Immature natural killer cell (primary cell): ENCODE measurements around the gene TBR1. TPM values are rescaled to one million over a fixed set of nuclear protein-coding genes. Genes with fewer than 3 reads are reported as not detected.

ENCODE experiments used
- DNase-seq, 3 donors: peaks; one replicate each; pipeline ENCODE4 v3.0.0; 2022; ENCODE audit warnings: mixed read lengths in 1 of 3
- H3K27ac Mint-ChIP-seq, 6 donors: one replicate each; pipeline ENCODE4 v1.8.0; 2020; ENCODE audit warnings: mixed read lengths in 6 of 6, mild to moderate bottlenecking in 5 of 6, inconsistent platforms in 4 of 6, moderate library complexity in 3 of 6
- H3K27me3 Mint-ChIP-seq, 3 donors: one replicate each; pipeline ENCODE4 v1.8.0; 2020 to 2021; ENCODE audit warnings: low read depth in 3 of 3, mild to moderate bottlenecking in 3 of 3, mixed read lengths in 3 of 3, moderate library complexity in 3 of 3, inconsistent platforms in 1 of 3
- H3K36me3 Mint-ChIP-seq, 3 donors: one replicate each; pipeline ENCODE4 v1.8.0; 2020; ENCODE audit warnings: mixed read lengths in 3 of 3, inconsistent platforms in 2 of 3, mild to moderate bottlenecking in 2 of 3
- H3K4me1 Mint-ChIP-seq, 2 donors: one replicate each; pipeline ENCODE4 v1.8.0; 2020; ENCODE audit warnings: inconsistent platforms in 2 of 2, mild to moderate bottlenecking in 2 of 2, mixed read lengths in 2 of 2, moderate library complexity in 1 of 2
- H3K4me3 Mint-ChIP-seq, 5 donors: one replicate each; pipeline ENCODE4 v1.8.0; 2020; ENCODE audit warnings: mild to moderate bottlenecking in 5 of 5, mixed read lengths in 5 of 5, inconsistent platforms in 3 of 5, moderate library complexity in 3 of 5
- H3K9me3 Mint-ChIP-seq, 6 donors: one replicate each; pipeline ENCODE4 v1.8.0; 2020; ENCODE audit warnings: mild to moderate bottlenecking in 6 of 6, mixed read lengths in 6 of 6, inconsistent platforms in 4 of 6, moderate library complexity in 3 of 6
- polyA plus RNA-seq, 3 donors: library from polyadenylated mRNA; unstranded; fragments of 300-500 nt; fragmentation: Illumina TruSeq; gene quantifications; one replicate each; pipeline ENCODE4 v1.2.3, GENCODE V29; 2021

Gene TBR1
- polyA plus RNA-seq, 3 donors from 2014 or later, result not detected

GRCh38 chr2:161418275-161418714 is 2.2 kb downstream of the TBR1 start:
- peaks cover 27 to 67% of the 10 kb centered on the region in 2 donors for H3K4me1 Mint-ChIP-seq
- H3K27ac Mint-ChIP-seq, result no peak overlapping the region
- peaks cover 0 to 1% (median 0%) of the 10 kb centered on the region in 6 donors for H3K9me3 Mint-ChIP-seq
- H3K27me3 Mint-ChIP-seq, result peaks cover 34 to 54% (median 46%) of the 10 kb centered on the region in 3 donors
- no peak overlapping the region for H3K4me3 Mint-ChIP-seq
- H3K36me3 Mint-ChIP-seq, result no peaks in the 10 kb centered on the region
- no peak for DNase-seq

DNA sequence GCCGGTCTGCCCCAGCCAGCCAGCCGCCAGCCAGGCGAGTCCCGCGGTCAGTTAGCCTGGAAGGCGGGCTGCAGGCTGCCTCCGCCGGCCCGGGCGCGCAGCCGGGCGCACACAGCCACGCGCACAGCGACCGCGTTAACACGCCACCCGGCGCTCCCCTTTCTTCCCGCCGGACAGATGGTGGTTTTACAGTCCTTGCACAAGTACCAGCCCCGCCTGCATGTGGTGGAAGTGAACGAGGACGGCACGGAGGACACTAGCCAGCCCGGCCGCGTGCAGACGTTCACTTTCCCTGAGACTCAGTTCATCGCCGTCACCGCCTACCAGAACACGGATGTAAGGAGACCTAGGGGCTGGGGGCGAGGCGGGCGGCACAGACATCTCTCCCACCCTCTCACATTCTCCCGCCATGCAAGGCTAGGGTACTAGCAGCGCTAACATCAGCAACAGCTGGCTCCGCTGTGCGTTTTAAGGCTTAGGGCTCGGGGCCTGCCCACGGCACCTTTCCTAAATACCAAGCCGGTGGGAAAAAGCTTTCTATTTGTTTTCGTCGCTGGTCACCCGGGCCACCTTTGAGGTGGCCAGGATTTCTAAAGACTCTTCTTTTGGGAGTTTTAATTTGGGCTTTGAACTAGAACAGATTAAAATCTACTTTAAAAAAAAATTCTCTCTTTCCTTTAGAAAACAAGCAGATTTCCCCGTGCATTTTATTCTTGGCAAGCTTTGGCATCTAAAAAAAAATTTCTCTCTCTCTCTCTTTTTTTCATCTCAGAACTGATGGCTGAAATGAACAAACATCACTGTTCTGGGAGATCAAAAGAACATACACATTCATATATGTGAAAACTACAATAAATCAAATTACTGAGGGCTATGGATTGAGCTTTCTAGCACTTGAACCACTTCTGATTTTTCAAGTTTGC is 2.9 kb downstream of the TBR1 start:
- H3K9me3 Mint-ChIP-seq, result peaks cover 0 to 1% (median 0%) of the 10 kb centered on the region in 6 donors
- peaks cover 22 to 63% of the 10 kb centered on the region in 2 donors for H3K4me1 Mint-ChIP-seq
- peak overlapping the region in 2 of 5 donors; percentile 26 to 33 for H3K4me3 Mint-ChIP-seq
- H3K27ac Mint-ChIP-seq, result no peak overlapping the region
- no peak for DNase-seq
- peaks cover 34 to 54% (median 43%) of the 10 kb centered on the region in 3 donors for H3K27me3 Mint-ChIP-seq
- no peaks in the 10 kb centered on the region for H3K36me3 Mint-ChIP-seq

DNA sequence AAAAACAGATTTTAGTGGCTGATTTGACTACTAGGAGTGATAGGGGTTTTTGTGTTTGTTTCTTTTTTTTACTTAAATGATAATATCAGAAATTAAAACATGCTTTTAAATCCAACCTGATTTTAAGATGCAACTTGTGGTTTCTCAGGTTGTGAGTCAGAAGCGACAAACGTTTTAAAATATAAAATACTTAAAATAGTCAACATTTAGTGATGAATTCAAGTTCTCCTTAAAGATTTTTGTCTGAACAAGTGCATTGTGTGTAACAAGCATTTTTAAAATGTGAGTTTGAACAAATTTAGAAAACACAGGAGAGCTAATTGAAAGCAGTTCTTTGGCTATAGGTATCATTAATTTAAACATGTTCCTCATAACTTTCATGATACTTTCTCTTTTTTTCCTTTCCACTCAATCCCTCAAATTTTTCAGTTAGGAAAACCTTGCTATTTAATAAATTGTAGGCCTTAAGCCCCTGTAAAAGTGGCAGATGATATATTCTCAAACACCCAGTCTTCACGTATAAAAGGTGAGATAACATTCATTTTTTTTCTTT is 3.6 kb downstream of the TBR1 start:
- no peak for DNase-seq
- H3K36me3 Mint-ChIP-seq, result no peaks in the 10 kb centered on the region
- peak overlapping the region in 1 of 5 donors; percentile 33 for H3K4me3 Mint-ChIP-seq
- H3K4me1 Mint-ChIP-seq, result peaks cover 28 to 68% of the 10 kb centered on the region in 2 donors
- H3K27me3 Mint-ChIP-seq, result peaks cover 40 to 61% (median 49%) of the 10 kb centered on the region in 3 donors
- H3K27ac Mint-ChIP-seq, result no peak overlapping the region
- peaks cover 0 to 5% (median under 1%) of the 10 kb centered on the region in 6 donors for H3K9me3 Mint-ChIP-seq

DNA sequence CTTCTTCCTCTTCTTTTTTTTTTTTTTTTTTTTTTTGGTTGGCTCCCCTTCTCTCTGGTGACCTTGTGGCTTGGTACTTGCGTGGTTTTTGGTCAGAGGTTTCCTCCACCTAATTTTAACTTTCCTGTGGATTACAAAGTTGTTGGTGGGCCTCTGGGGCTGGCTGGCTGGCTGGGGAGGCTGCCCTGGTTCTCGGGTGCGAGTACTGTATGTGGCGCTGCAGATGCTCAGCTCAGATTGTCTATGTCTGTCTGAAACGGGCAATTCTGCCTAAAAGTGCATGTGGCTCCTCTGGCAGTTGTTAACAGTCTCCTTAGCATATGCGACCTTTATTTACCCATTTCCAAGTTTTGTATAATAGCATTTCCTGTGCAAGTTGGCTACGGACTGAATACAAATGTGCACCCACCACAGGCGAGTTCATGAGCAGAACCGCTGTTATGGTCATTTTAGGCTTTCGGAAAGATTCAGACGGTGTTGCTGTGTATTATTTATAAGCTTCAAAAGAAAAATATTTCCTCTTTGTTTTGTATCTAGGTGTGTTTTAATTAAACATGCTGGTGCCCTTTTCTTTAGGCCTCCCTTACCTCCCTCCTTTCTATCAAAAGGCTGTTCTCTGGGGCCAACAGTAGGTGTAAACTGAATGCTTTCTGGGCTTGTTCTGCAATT is 4.4 kb downstream of the TBR1 start:
- peaks cover 0 to 8% (median under 1%) of the 10 kb centered on the region in 6 donors for H3K9me3 Mint-ChIP-seq
- peak overlapping the region in 1 of 5 donors; percentile 36 for H3K4me3 Mint-ChIP-seq
- no peak for DNase-seq
- no peaks in the 10 kb centered on the region for H3K36me3 Mint-ChIP-seq
- H3K27ac Mint-ChIP-seq, result no peak overlapping the region
- peaks cover 41 to 61% (median 52%) of the 10 kb centered on the region in 3 donors for H3K27me3 Mint-ChIP-seq
- peaks cover 23 to 63% of the 10 kb centered on the region in 2 donors for H3K4me1 Mint-ChIP-seq

DNA sequence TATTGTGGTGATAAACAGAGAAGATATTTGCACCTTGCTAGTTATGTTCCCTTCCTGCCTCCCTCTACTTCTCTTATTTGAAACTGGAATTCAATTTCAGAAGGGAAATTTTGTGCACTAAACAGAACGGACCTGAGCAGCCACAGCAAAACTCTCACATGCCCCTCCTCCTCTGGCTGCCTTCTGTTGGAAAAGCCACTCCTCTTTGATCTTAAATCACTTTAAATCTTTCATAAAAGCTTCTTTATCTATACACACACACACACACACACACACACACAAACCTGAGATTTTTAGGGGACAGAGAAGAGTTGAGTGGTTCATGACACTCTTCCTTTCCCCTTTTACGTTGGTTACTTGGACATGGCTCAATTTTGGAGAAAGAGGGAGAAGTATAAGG is 5.6 kb downstream of the TBR1 start:
- Mint-ChIP-seq H3K36me3 (peaks cover 0 to 6% (median 0%) of the 10 kb centered on the region in 3 donors), H3K27ac (no peak overlapping the region), H3K27me3 (peaks cover 33 to 61% (median 52%) of the 10 kb centered on the region in 3 donors), H3K4me3 (no peak overlapping the region), H3K9me3 (peaks cover 0 to 8% (median 1%) of the 10 kb centered on the region in 6 donors), H3K4me1 (peaks cover 14 to 61% of the 10 kb centered on the region in 2 donors)
- no peak for DNase-seq

GRCh38 chr2:161422816-161423403 is 6.8 kb downstream of the TBR1 start:
- Mint-ChIP-seq H3K27ac (no peak overlapping the region), H3K9me3 (peaks cover 0 to 8% (median 1%) of the 10 kb centered on the region in 6 donors), H3K4me1 (peaks cover 18 to 60% of the 10 kb centered on the region in 2 donors), H3K27me3 (peaks cover 34 to 57% (median 53%) of the 10 kb centered on the region in 3 donors), H3K36me3 (peaks cover 0 to 6% (median 0%) of the 10 kb centered on the region in 3 donors), H3K4me3 (peak overlapping the region; percentile 7 to 60 (median 55))
- DNase-seq, result no peak

GRCh38 chr2:161423421-161424393 is 7.6 kb downstream of the TBR1 start:
- Mint-ChIP-seq H3K4me3 (peak overlapping the region; percentile 67 to 79 (median 72)), H3K27ac (no peak overlapping the region), H3K4me1 (peaks cover 18 to 53% of the 10 kb centered on the region in 2 donors)

GRCh38 chr2:161424394-161424769 is 8.3 kb downstream of the TBR1 start:
- Mint-ChIP-seq H3K27me3 (peaks cover 36 to 53% (median 51%) of the 10 kb centered on the region in 3 donors), H3K4me1 (peaks cover 18 to 47% of the 10 kb centered on the region in 2 donors), H3K4me3 (peak overlapping the region; percentile 67 to 79 (median 72)), H3K9me3 (peaks cover 0 to 8% (median 1%) of the 10 kb centered on the region in 6 donors), H3K27ac (no peak overlapping the region), H3K36me3 (peaks cover 0 to 6% (median 0%) of the 10 kb centered on the region in 3 donors)
- no peak for DNase-seq

More at GRCh38 chr2:161423421-161424393, 7.6 kb downstream of the TBR1 start:
- Mint-ChIP-seq H3K27me3 (peaks cover 36 to 52% (median 51%) of the 10 kb centered on the region in 3 donors), H3K36me3 (peaks cover 0 to 6% (median 0%) of the 10 kb centered on the region in 3 donors), H3K9me3 (peaks cover 0 to 8% (median 1%) of the 10 kb centered on the region in 6 donors)
- no peak for DNase-seq

DNA sequence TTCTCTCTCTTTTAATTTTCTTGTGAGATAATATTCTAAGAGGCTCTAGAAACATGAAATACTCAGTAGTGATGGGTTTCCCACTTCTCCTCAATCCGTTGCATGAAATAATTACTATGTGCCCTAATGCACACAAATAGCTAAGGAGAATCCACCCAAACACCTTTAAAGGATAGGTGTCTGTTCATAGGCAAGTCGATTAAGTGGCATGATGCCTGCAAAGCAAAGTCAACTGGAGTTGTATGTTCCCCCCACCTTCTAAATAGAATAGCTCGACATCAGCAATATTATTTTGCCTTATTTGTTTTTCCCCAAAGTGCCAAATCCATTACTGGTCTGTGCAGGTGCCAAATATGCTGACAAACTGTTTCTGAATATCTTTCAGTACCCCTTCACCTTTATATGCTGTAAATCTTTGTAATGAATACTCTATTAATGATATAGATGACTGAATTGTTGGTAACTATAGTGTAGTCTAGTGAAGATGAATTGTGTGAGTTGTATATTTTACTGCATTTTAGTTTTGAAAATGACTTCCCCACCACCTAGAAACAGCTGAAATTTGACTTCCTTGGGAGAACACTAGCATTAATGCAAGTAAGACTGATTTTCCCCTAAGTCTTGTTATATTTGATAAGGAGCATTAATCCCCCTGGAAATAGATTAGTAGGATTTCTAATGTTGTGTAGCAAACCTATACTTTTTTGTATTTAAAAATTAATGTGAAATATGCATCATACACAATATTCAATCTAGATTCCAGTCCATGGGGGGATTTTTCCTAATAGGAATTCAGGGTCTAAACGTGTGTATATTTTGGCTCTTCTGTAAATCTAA is 9.0 kb downstream of the TBR1 start:
- DNase-seq, result no peak
- no peak overlapping the region for H3K27ac Mint-ChIP-seq
- peak overlapping the region; percentile 67 to 79 (median 72) for H3K4me3 Mint-ChIP-seq
- H3K27me3 Mint-ChIP-seq, result peaks cover 36 to 57% (median 53%) of the 10 kb centered on the region in 3 donors
- H3K36me3 Mint-ChIP-seq, result peaks cover 0 to 6% (median 0%) of the 10 kb centered on the region in 3 donors
- H3K4me1 Mint-ChIP-seq, result peaks cover 18 to 45% of the 10 kb centered on the region in 2 donors
- peaks cover 0 to 8% (median 1%) of the 10 kb centered on the region in 6 donors for H3K9me3 Mint-ChIP-seq

GRCh38 chr2:161425728-161426454 is 9.8 kb downstream of the TBR1 start:
- Mint-ChIP-seq H3K4me1 (peaks cover 16 to 40% of the 10 kb centered on the region in 2 donors), H3K36me3 (peaks cover 0 to 6% (median 0%) of the 10 kb centered on the region in 3 donors), H3K9me3 (peaks cover 0 to 8% (median 1%) of the 10 kb centered on the region in 6 donors), H3K27ac (no peak overlapping the region), H3K27me3 (peaks cover 35 to 55% (median 48%) of the 10 kb centered on the region in 3 donors), H3K4me3 (peak overlapping the region in 1 of 5 donors; percentile 60)
- DNase-seq, result no peak

- Mint-ChIP-seq H3K27me3 (peaks cover 29 to 54% (median 47%) of the 10 kb centered on the region in 3 donors), H3K27ac (no peak overlapping the region), H3K9me3 (peaks cover 0 to 8% (median 1%) of the 10 kb centered on the region in 6 donors), H3K36me3 (peaks cover 0 to 6% (median 0%) of the 10 kb centered on the region in 3 donors), H3K4me1 (peaks cover 16 to 40% of the 10 kb centered on the region in 2 donors), H3K4me3 (peak overlapping the region; percentile 8 to 60 (median 39))
- no peak for DNase-seq
Observed at GRCh38 chr2:161426455-161426921, 10.4 kb downstream of the TBR1 start.
